H1 (cell line): ENCODE data around the gene FAM169A. TPM values are rescaled to one million over a fixed set of nuclear protein-coding genes. Genes with fewer than 3 reads are reported as not detected.

ENCODE experiments used
- BRCA1 ChIP-seq: IDR thresholded peaks from 2 replicates; pipeline ENCODE4 v1.6.1; 2012; ENCODE audit warnings: low read depth, low read length, improper control_type of control experiment
- CBX8 ChIP-seq: fragments of 300-800, 300-1000 bp; sonication (generic); IDR thresholded peaks from 2 replicates; pipeline ENCODE4 v1.7.1; 2016; ENCODE audit warnings: low read depth, low read length, borderline replicate concordance
- EP300 ChIP-seq, 2 experiments: IDR thresholded peaks; 1 replicate in 1 of 2; 2 replicates in 1 of 2; pipeline ENCODE4 v1.6.1; 2011 to 2012; ENCODE audit warnings: low read depth in 2 of 2, low read length in 2 of 2, mild to moderate bottlenecking in 2 of 2, borderline replicate concordance in 1 of 2, inconsistent platforms in 1 of 2, moderate library complexity in 1 of 2
- PHF8 ChIP-seq: fragments of 200-600 bp; sonication (generic); conservative IDR thresholded peaks from 2 replicates; pipeline ENCODE4 v1.7.1; 2012; ENCODE audit warnings: low read depth, mild to moderate bottlenecking, inconsistent platforms, low read length, moderate library complexity
- SP4 ChIP-seq: IDR thresholded peaks from 2 replicates; pipeline ENCODE4 v1.6.1; 2012; ENCODE audit warnings: low read length, inconsistent platforms
- TEAD4 ChIP-seq: IDR thresholded peaks from 2 replicates; pipeline ENCODE4 v1.6.1; 2012; ENCODE audit warnings: low read depth, low read length, inconsistent platforms, mixed read lengths
- polyA plus RNA-seq, 7 experiments: library from polyadenylated mRNA; depleted of rRNA in 3 of 7; stranded (reverse) in 5 of 7; unstranded in 2 of 7; fragments of >200 nt in 5 of 7; fragments of 200-250 nt in 2 of 7; gene quantifications; 1 replicate in 5 of 7; 2 replicates in 1 of 7; 4 replicates in 1 of 7; pipeline versions ENCODE4 v1.2.1 to v1.2.3, GENCODE V29; 2011 to 2013; ENCODE audit warnings: missing spikeins in 2 of 7, mixed read lengths in 2 of 7
- total RNA-seq: library from RNA; stranded (reverse); fragmentation: NEBNext Ultra II Directional; extraction: Animal tissue kit (Norgen Biotek cat#: 25700); gene quantifications from 2 replicates; pipeline ENCODE4 v1.2.1, GENCODE V29; 2021

FAM169A gene
- total and polyA plus RNA-seq, 2 of the 8 experiments (the other 6 are each of a cell fraction or from before 2014, with no cell fraction given), result 12.6 to 83.1 TPM

- TF ChIP-seq EP300 (IDR thresholded peaks at IDR 0.05; ENCODE audit: borderline replicate concordance in 1 of 2, low read depth in 2 of 2, low read length in 2 of 2) (no peak), SP4 (no peak), TEAD4 (no peak), PHF8 (no peak), BRCA1 (no peak), CBX8 (no peak)
Measured at GRCh38 chr5:74897049-74897448, 30.9 kb upstream of the FAM169A start (continued).
